GM23338 (cell line): ENCODE results near the gene PPP1R37.

Experiments
- CTCF ChIP-seq, 2 experiments: fragments of 200-600 bp in 1 of 2; sonication (generic) in 1 of 2; conservative IDR thresholded peaks; 2 replicates each; pipeline versions ENCODE4 v1.5.1 to v1.6.1; 2016 to 2017; ENCODE audit warnings: antibody characterized with exemption in 2 of 2, low read depth in 2 of 2, mild to moderate bottlenecking in 2 of 2, moderate library complexity in 1 of 2
- EZH2 ChIP-seq: fragments of 200-600 bp; sonication (generic); IDR thresholded peaks from one replicate; pipeline ENCODE4 v1.8.0; 2017; ENCODE audit warnings: antibody characterized with exemption, mild to moderate bottlenecking, low read depth; ENCODE audit not compliant: unreplicated experiment
- EZH2phosphoT487 ChIP-seq: fragments of 200-600 bp; sonication (generic); IDR thresholded peaks from one replicate; pipeline ENCODE4 v1.8.1; 2018; ENCODE audit warnings: antibody characterized with exemption; ENCODE audit not compliant: unreplicated experiment
- JUNB ChIP-seq: IDR thresholded peaks from one replicate; pipeline ENCODE4 v1.6.1; 2016; ENCODE audit warnings: antibody characterized with exemption; ENCODE audit not compliant: unreplicated experiment
- POLR2AphosphoS5 ChIP-seq: IDR thresholded peaks from 2 replicates; pipeline ENCODE4 v1.6.1; 2016; ENCODE audit warnings: antibody characterized with exemption, low read depth
- STAT1 ChIP-seq: IDR thresholded peaks from one replicate; pipeline ENCODE4 v1.6.1; 2016; ENCODE audit warnings: antibody characterized with exemption; ENCODE audit not compliant: unreplicated experiment
- ZNF114 ChIP-seq: fragments of 250-450 bp; sonication (Bioruptor Pico); IDR thresholded peaks from 2 replicates; pipeline ENCODE4 v1.5.0; 2020; ENCODE audit warnings: mild to moderate bottlenecking, moderate library complexity
- ZNF331 ChIP-seq: fragments of 250-450 bp; sonication (Bioruptor Pico); IDR thresholded peaks from 2 replicates; pipeline ENCODE4 v1.5.0; 2020; ENCODE audit warnings: low read depth, mild to moderate bottlenecking, moderate library complexity

- no peak for TF ChIP-seq JUNB
- no peak for TF ChIP-seq STAT1
- TF ChIP-seq ZNF114 (CRISPR knock-in tag), result no peak
- no peak for TF ChIP-seq CTCF (conservative IDR thresholded peaks at IDR 0.05; ENCODE audit: low read depth in 2 of 2)
- no peak for TF ChIP-seq POLR2AphosphoS5
- no peak for TF ChIP-seq EZH2
- TF ChIP-seq ZNF331 (CRISPR knock-in tag), result no peak
- TF ChIP-seq EZH2phosphoT487, result no peak
Observed at GRCh38 chr19:45101806-45102205, 8.8 kb downstream of the PPP1R37 start.
